IMR-90 (cell line): ENCODE data around the gene AHNAK. TPM values are rescaled to one million over a fixed set of nuclear protein-coding genes. Genes with fewer than 3 reads are reported as not detected.

Experiments used
- ATAC-seq: fragments of 200-7000 bp; cut with Tn5 transposase; 2 replicates; pipeline ENCODE4 v1.9.1; 2020; ENCODE audit warnings: low read depth, mild to moderate bottlenecking, moderate library complexity
- BruUV-seq: library from RNA; stranded (reverse); fragments of 400-500 nt; replicated peaks from 2 replicates; lab custom pipeline; 2021; lab: Mats Ljungman, UMichigan
- CTCF ChIA-PET: fragments of 300-600 bp; formaldehyde crosslinking; extraction: SDS; loops from one replicate; lab custom pipeline; 2021; ENCODE audit warnings: antibody characterized with exemption; lab: Yijun Ruan, JAX
- POLR2A ChIA-PET: fragments of 300-600 bp; sonication (Branson Sonifier 250); formaldehyde crosslinking; loops from one replicate; lab custom pipeline; 2022; ENCODE audit warnings: antibody characterized with exemption; ENCODE audit not compliant: unreplicated experiment; lab: Charles Lee
- DNase-seq: peaks from one replicate; pipeline ENCODE4 v3.0.0; 2013
- H2AFZ ChIP-seq: replicated peaks from 2 replicates; pipeline ENCODE3; 2013; ENCODE audit warnings: low read length, mild to moderate bottlenecking; ENCODE audit not compliant: poor library complexity
- H2AK5ac ChIP-seq: 2 replicates; pipeline ENCODE4 v1.6.1; 2013; ENCODE audit warnings: low read depth, low read length, inconsistent platforms
- H2AK9ac ChIP-seq: replicated peaks from 2 replicates; pipeline ENCODE3; 2013; ENCODE audit warnings: mild to moderate bottlenecking, low read depth, low read length, moderate library complexity; ENCODE audit not compliant: poor library complexity
- H2BK120ac ChIP-seq: 2 replicates; pipeline ENCODE4 v1.6.1; 2013; ENCODE audit warnings: low read depth, low read length, inconsistent platforms
- H2BK15ac ChIP-seq: 3 replicates; pipeline ENCODE4 v1.6.1; 2013; ENCODE audit warnings: low read depth, low read length, inconsistent platforms
- H2BK20ac ChIP-seq: 2 replicates; pipeline ENCODE4 v1.6.1; 2013; ENCODE audit warnings: low read depth, mild to moderate bottlenecking, inconsistent platforms, low read length, moderate library complexity
- H2BK5ac ChIP-seq: 2 replicates; pipeline ENCODE4 v1.6.1; 2013; ENCODE audit warnings: mild to moderate bottlenecking, low read depth, low read length, inconsistent platforms; ENCODE audit not compliant: poor library complexity, severe bottlenecking
- H3K14ac ChIP-seq: replicated peaks from 2 replicates; pipeline ENCODE4 v1.6.1; 2013; ENCODE audit warnings: low read depth, low read length, inconsistent platforms
- H3K18ac ChIP-seq: 2 replicates; pipeline ENCODE4 v1.6.1; 2013; ENCODE audit warnings: low read depth, low read length, control low read depth
- H3K23ac ChIP-seq: 2 replicates; pipeline ENCODE4 v1.6.1; 2013; ENCODE audit warnings: low read depth, low read length, inconsistent platforms
- H3K27ac ChIP-seq: 2 replicates; pipeline ENCODE4 v1.5.1; 2013; ENCODE audit warnings: mild to moderate bottlenecking, control low read depth, low read length; ENCODE audit not compliant: insufficient read depth
- H3K27me3 ChIP-seq: 2 replicates; pipeline ENCODE4 v1.6.1; 2013; ENCODE audit warnings: low read length; ENCODE audit not compliant: control insufficient read depth, insufficient read depth
- H3K36me3 ChIP-seq: 2 replicates; pipeline ENCODE4 v1.6.1; 2013; ENCODE audit warnings: low read length, mixed read lengths; ENCODE audit not compliant: control insufficient read depth, insufficient read depth
- H3K4ac ChIP-seq: 2 replicates; pipeline ENCODE4 v1.6.1; 2013; ENCODE audit warnings: low read depth, low read length, inconsistent platforms
- H3K4me1 ChIP-seq: 2 replicates; pipeline ENCODE4 v1.6.1; 2013; ENCODE audit warnings: low read length, mixed read lengths; ENCODE audit not compliant: control insufficient read depth, insufficient read depth
- H3K4me2 ChIP-seq: 2 replicates; pipeline ENCODE4 v1.6.1; 2013; ENCODE audit warnings: low read depth, mild to moderate bottlenecking, control low read depth, low read length, moderate library complexity
- H3K4me3 ChIP-seq: 2 replicates; pipeline ENCODE4 v1.5.1; 2013; ENCODE audit warnings: low read depth, mild to moderate bottlenecking, control low read depth, low read length, moderate library complexity; ENCODE audit not compliant: insufficient read depth
- H3K56ac ChIP-seq: 2 replicates; pipeline ENCODE4 v1.6.1; 2013; ENCODE audit warnings: low read length, inconsistent platforms; ENCODE audit not compliant: insufficient read depth; ENCODE audit errors: extremely low read depth
- H3K79me1 ChIP-seq, 2 experiments: 2 replicates each; pipeline ENCODE4 v1.6.1; 2013; ENCODE audit warnings: low read length in 2 of 2, inconsistent platforms in 1 of 2, low read depth in 1 of 2
- H3K9ac ChIP-seq: 2 replicates; pipeline ENCODE4 v1.6.1; 2013; ENCODE audit warnings: low read depth, low read length, control low read depth
- H3K9me1 ChIP-seq: 2 replicates; pipeline ENCODE4 v1.6.1; 2013; ENCODE audit warnings: low read length, inconsistent platforms; ENCODE audit not compliant: insufficient read depth
- H3K9me3 ChIP-seq: 2 replicates; pipeline ENCODE4 v1.6.1; 2013; ENCODE audit warnings: low read length; ENCODE audit not compliant: control insufficient read depth, insufficient read depth
- H4K20me1 ChIP-seq: 2 replicates; pipeline ENCODE4 v1.6.1; 2013; ENCODE audit warnings: low read length, inconsistent platforms; ENCODE audit not compliant: insufficient read depth
- H4K5ac ChIP-seq: 2 replicates; pipeline ENCODE4 v1.6.1; 2013; ENCODE audit warnings: mild to moderate bottlenecking, low read depth, low read length, control low read depth
- H4K8ac ChIP-seq, 2 experiments: 2 replicates each; pipeline ENCODE4 v1.6.1; 2013; ENCODE audit warnings: low read depth in 2 of 2, low read length in 2 of 2, control low read depth in 1 of 2, inconsistent platforms in 1 of 2
- H4K91ac ChIP-seq: 2 replicates; pipeline ENCODE4 v1.6.1; 2013; ENCODE audit warnings: low read depth, low read length, inconsistent platforms; ENCODE audit not compliant: insufficient read depth
- CHD1 ChIP-seq: IDR thresholded peaks from 2 replicates; pipeline ENCODE4 v1.6.1; 2012; ENCODE audit warnings: low read depth, low read length, improper control_type of control experiment
- MAFK ChIP-seq: IDR thresholded peaks from 2 replicates; pipeline ENCODE4 v1.6.1; 2012; ENCODE audit warnings: low read depth, low read length, improper control_type of control experiment
- MXI1 ChIP-seq: IDR thresholded peaks from 2 replicates; pipeline ENCODE4 v1.6.1; 2012; ENCODE audit warnings: low read depth, mild to moderate bottlenecking, low read length, moderate library complexity, borderline replicate concordance
- NFE2L2 ChIP-seq: fragments of 150-350 bp; IDR thresholded peaks from 2 replicates; pipeline ENCODE4 v1.6.1; 2016; ENCODE audit warnings: low read depth, mild to moderate bottlenecking, low read length
- POLR2A ChIP-seq: IDR thresholded peaks from 2 replicates; pipeline ENCODE4 v1.6.1; 2012; ENCODE audit warnings: mild to moderate bottlenecking, low read depth, low read length
- RAD21 ChIP-seq: IDR thresholded peaks from 2 replicates; pipeline ENCODE4 v1.6.1; 2012; ENCODE audit warnings: low read length, improper control_type of control experiment
- SMC3 ChIP-seq: fragments of 150-350 bp; IDR thresholded peaks from 2 replicates; pipeline ENCODE4 v1.6.1; 2016; ENCODE audit warnings: low read depth, mild to moderate bottlenecking, antibody characterized with exemption, low read length, moderate library complexity
- WGBS, 2 experiments: methylation state at CpG; one replicate each; pipeline versions ENCODE4 v1.1.5 to v1.1.7; 2013; ENCODE audit warnings: missing lambda C conversion rate in 2 of 2; ENCODE audit not compliant: insufficient read length in 1 of 2; ENCODE audit errors: extremely low coverage in 2 of 2; 5-methylcytosine and 5-hydroxymethylcytosine counted together
- dilution Hi-C: fragments of 300-500 bp; cut with HindIII; formaldehyde crosslinking; loops from one replicate; pipeline ENCODE4 v1.14.3; 2018; ENCODE audit warnings: low sequenced_read_pairs; ENCODE audit not compliant: unreplicated experiment
- in situ Hi-C: fragments of 300-500 bp; cut with MboI; formaldehyde crosslinking; loops from 3 replicates; pipeline ENCODE4 v1.14.3; 2019; ENCODE audit warnings: low sequenced_read_pairs, inconsistent platforms, mixed read lengths
- intact Hi-C: fragments of 100-400 bp; cut with micrococcal nuclease; formaldehyde crosslinking; loops from 2 replicates; pipeline ENCODE4 v1.10.0; 2022
- polyA plus RNA-seq, 3 experiments: library from polyadenylated mRNA; depleted of rRNA; stranded (reverse); fragments of >200 nt; gene quantifications; 2 replicates each; pipeline ENCODE4 v1.2.3, GENCODE V29; 2012; ENCODE audit warnings: low replicate concordance in 1 of 3
- total RNA-seq: library from RNA; depleted of rRNA; stranded (reverse); fragments of >200 nt; gene quantifications from 2 replicates; pipeline ENCODE4 v1.2.3, GENCODE V29; 2012
- TF ChIP-seq, protein P1 (sequence below): fragments of 150-350 bp; IDR thresholded peaks from 2 replicates; pipeline ENCODE4 v1.6.1; 2016; ENCODE audit warnings: low read depth, mild to moderate bottlenecking, low read length, moderate library complexity, borderline replicate concordance

AHNAK gene
- total and polyA plus RNA-seq, 2 of the 4 experiments (the other 2 are of a cell fraction) = 95.1 to 695 TPM

- no peak for TF ChIP-seq CHD1
- TF ChIP-seq MAFK = no peak
- no peak for TF ChIP-seq RAD21
These were observed 27.2 kb upstream of the AHNAK start, which contains the start of gene EEF1G (continued) for GRCh38 chr11:62573592-62574362.

DNA sequence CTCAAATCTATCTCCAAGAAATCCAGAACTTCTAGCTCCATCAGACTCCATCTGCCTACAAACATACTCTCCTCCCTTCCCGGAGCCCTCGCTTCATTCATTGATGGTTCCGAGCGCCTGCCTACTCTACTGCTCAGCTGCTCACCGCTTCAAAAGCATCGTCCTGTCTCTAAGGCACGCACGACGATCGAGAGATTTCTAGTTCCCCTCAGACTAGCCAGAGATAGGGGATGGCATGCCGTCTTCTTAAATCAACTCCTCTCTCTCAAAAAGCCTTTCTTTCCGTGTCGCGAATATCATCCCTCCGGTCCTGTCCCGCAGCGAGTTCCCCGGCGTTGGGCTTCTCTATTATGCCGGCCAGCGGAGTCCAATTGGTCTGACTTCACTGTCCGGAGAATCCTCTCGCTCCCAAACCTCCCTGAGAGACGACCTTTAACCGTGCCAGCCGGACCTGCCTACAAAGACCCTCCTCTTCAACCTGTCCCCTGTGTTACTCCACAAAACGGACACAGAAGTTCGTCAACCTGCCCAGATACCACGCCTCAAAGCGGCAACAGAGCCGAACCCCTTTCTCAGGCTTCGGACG lies 26.5 kb upstream of the AHNAK start:
- peak overlapping the region; percentile 90 for H3K56ac ChIP-seq
- H3K4me1 ChIP-seq = peaks cover 12% of the 10 kb centered on the region
- peak overlapping the region; percentile 96 for H2AK5ac ChIP-seq
- H4K20me1 ChIP-seq = peaks cover 44% of the 10 kb centered on the region
- no peak overlapping the region; the same call in 1 of the 2 replicates for H4K5ac ChIP-seq
- H3K27me3 ChIP-seq = no peaks in the 10 kb centered on the region
- no peak overlapping the region for H2BK15ac ChIP-seq
- peak overlapping the region; percentile 86 for H3K9ac ChIP-seq
- CTCF ChIA-PET = interaction anchor here (1.2 to 1.5 kb wide), 2 partner anchors 13 to 30 kb away, joined by 6 to 8 read pairs; no protein-coding TSS in a partner anchor
- peak overlapping the region; percentile 79 for H2AFZ ChIP-seq
- 1% methylated on average over 20 of the region's 33 CpGs; no CpG with 5 or more reads in 1 of the 2 experiments for WGBS, 2 experiments
- peak overlapping the region; percentile 73 for H3K27ac ChIP-seq
- intact Hi-C loops (no loop called here), dilution Hi-C loops (no loop called here), in situ Hi-C loops (no loop called here)
- peaks cover 11% of the 10 kb centered on the region for H3K9me1 ChIP-seq
- peaks cover 18 to 74% of the 10 kb centered on the region in 2 experiments for H3K79me1 ChIP-seq
- DNase-seq (no peak), ATAC-seq (no peak; the same call in 1 of the 2 replicates)
- peaks cover 50% of the 10 kb centered on the region for H3K36me3 ChIP-seq
- H4K91ac ChIP-seq = peak overlapping the region; percentile 62
- H2BK20ac ChIP-seq = no peak overlapping the region
- H4K8ac ChIP-seq = peak overlapping the region; percentile 16 to 81; a peak in 2 of 4 replicates
- peak overlapping the region; percentile 2; the same call in 1 of the 2 replicates for H3K18ac ChIP-seq
- H3K14ac ChIP-seq = peak overlapping the region; percentile 84
- no peak overlapping the region for H2BK120ac ChIP-seq
- peak overlapping the region; percentile 74 for H3K4me3 ChIP-seq
- peak overlapping the region; percentile 95 for H3K4ac ChIP-seq
- H3K4me2 ChIP-seq = peak overlapping the region; percentile 90
- TF ChIP-seq SMC3 (no peak), NFE2L2 (no peak), POLR2A (no peak), MXI1 (no peak)
- TF ChIP-seq, protein P1, sequence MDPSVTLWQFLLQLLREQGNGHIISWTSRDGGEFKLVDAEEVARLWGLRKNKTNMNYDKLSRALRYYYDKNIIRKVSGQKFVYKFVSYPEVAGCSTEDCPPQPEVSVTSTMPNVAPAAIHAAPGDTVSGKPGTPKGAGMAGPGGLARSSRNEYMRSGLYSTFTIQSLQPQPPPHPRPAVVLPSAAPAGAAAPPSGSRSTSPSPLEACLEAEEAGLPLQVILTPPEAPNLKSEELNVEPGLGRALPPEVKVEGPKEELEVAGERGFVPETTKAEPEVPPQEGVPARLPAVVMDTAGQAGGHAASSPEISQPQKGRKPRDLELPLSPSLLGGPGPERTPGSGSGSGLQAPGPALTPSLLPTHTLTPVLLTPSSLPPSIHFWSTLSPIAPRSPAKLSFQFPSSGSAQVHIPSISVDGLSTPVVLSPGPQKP = no peak
- peak overlapping the region; percentile 83 for H2BK5ac ChIP-seq
- peak overlapping the region; percentile 99 for H3K23ac ChIP-seq
- no peaks in the 10 kb centered on the region for H3K9me3 ChIP-seq
- H2AK9ac ChIP-seq = peak overlapping the region; percentile 100
- BruUV-seq = no TSS peak
- POLR2A ChIA-PET = interaction anchor here (0.5 to 1.6 kb wide), 12 partner anchors 9 to 136 kb away, joined by 3 to 15 read pairs (median 3); partner anchors contain the start of genes C11orf98, CSKMT, GANAB and LRRN4CL
